Measurements from ENCODE around the gene RCN1.

GRCh38 chr11:32149748-32150147 lies 58.9 kb downstream of the RCN1 start:
- TF ChIP-seq CTCF (IDR thresholded peaks at IDR 0.05 in 2 of 3, conservative IDR thresholded peaks at IDR 0.05 in 1 of 3; ENCODE audit: borderline replicate concordance in 1 of 3, insufficient read depth in 1 of 3, low read depth in 2 of 3, low read length in 2 of 3) (no peak), POLR2A (IDR thresholded peaks at IDR 0.05; ENCODE audit: borderline replicate concordance, extremely low read depth, insufficient read depth, insufficient read length) (no peak), EZH2phosphoT487 (IDR thresholded peaks at IDR 0.05; ENCODE audit: borderline replicate concordance) (no peak), EZH2 (IDR thresholded peaks at IDR 0.05) (no peak), ZBTB33 (IDR thresholded peaks at IDR 0.05; ENCODE audit: extremely low read depth, insufficient replicate concordance, low read length) (no peak), MAX (IDR thresholded peaks at IDR 0.05) (no peak), SP1 (IDR thresholded peaks at IDR 0.05; ENCODE audit: low read depth) (no peak), TCF7L2 (IDR thresholded peaks at IDR 0.05; ENCODE audit: borderline replicate concordance, extremely low read depth, insufficient read depth, insufficient read length) (no peak)
